Activated CD8-positive, alpha-beta memory T cell treated with anti-CD3 and anti-CD28 coated beads for 36 hours (primary cell): ENCODE measurements around the gene DGAT2L6. TPM values are rescaled to one million over a fixed set of nuclear protein-coding genes. Genes with fewer than 3 reads are reported as not detected.

Experiments
- CTCF ChIA-PET: fragments of 350-600 bp; sonication (Branson Sonifier 250); formaldehyde crosslinking; loops from one replicate; lab custom pipeline; 2021; ENCODE audit warnings: antibody characterized with exemption; lab: Charles Lee
- POLR2A ChIA-PET: fragments of 350-600 bp; sonication (Branson Sonifier 250); formaldehyde crosslinking; loops from one replicate; lab custom pipeline; 2021; ENCODE audit warnings: antibody characterized with exemption; lab: Charles Lee
- total RNA-seq, 2 experiments: library from RNA; stranded (reverse); gene quantifications; one replicate each; pipeline ENCODE4 v1.2.3, GENCODE V29; 2021

Gene DGAT2L6
- not detected for total RNA-seq

- ChIA-PET POLR2A (no interaction called here), CTCF (no interaction called here)
Measured at GRCh38 chrX:70176938-70177533, at the start of gene DGAT2L6. Gene DGAT2L6 (plus strand): TSS chrX:70177483. CDS start chrX:70177583, 100 bp downstream.

- ChIA-PET CTCF (interaction anchor here (0.6 kb wide), 1 partner anchor 14 kb away, joined by 3 read pairs; no protein-coding TSS in a partner anchor), POLR2A (no interaction called here)
Measured at GRCh38 chrX:70128071-70128470, 49.2 kb upstream of the DGAT2L6 start.

DNA sequence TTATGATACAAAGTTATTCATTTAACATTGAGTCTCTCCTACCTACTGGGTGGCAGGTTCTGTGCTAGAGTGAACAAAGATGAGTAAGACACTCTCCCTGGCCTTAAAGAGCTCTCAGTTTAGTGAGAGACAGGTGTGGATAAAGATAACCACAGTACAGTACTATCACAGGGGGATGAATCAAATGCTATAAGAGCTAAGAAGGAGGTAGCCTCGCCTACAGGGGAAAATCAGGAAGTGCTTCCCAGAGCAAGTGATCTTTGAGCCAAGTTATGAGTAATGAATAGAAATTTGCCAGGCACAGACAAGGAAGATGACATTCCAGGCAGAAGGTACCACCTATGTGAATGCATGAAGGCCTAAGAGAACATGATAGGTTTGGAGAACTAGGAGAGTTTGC is 47.5 kb upstream of the DGAT2L6 start:
- POLR2A ChIA-PET, result no interaction called here
- CTCF ChIA-PET, result no interaction called here

GRCh38 chrX:70132224-70132623 is 45.1 kb upstream of the DGAT2L6 start:
- POLR2A ChIA-PET, result no interaction called here
- CTCF ChIA-PET, result no interaction called here

- ChIA-PET CTCF (no interaction called here), POLR2A (no interaction called here)
Measured at GRCh38 chrX:70132877-70133302, 44.4 kb upstream of the DGAT2L6 start.

GRCh38 chrX:70133303-70134115 is 43.8 kb upstream of the DGAT2L6 start, which contains the start of gene IGBP1:
Gene IGBP1 (plus strand): TSS chrX:70133447. CDS start chrX:70133948, 501 bp downstream.
- POLR2A ChIA-PET, result interaction anchor here (0.5 to 1.0 kb wide), 3 partner anchors 104 to 318 kb away, joined by 3 to 8 read pairs (median 5); no protein-coding TSS in a partner anchor
- CTCF ChIA-PET, result no interaction called here

GRCh38 chrX:70134116-70134477 is 43.2 kb upstream of the DGAT2L6 start:
- ChIA-PET POLR2A (interaction anchor here (1.0 kb wide), 1 partner anchor 317 kb away, joined by 5 read pairs; no protein-coding TSS in a partner anchor), CTCF (no interaction called here)

- CTCF ChIA-PET, result interaction anchor here (0.7 kb wide), 1 partner anchor 32 kb away, joined by 5 read pairs; no protein-coding TSS in a partner anchor
- POLR2A ChIA-PET, result no interaction called here
Measured at GRCh38 chrX:70138622-70139021, 38.7 kb upstream of the DGAT2L6 start.

DNA sequence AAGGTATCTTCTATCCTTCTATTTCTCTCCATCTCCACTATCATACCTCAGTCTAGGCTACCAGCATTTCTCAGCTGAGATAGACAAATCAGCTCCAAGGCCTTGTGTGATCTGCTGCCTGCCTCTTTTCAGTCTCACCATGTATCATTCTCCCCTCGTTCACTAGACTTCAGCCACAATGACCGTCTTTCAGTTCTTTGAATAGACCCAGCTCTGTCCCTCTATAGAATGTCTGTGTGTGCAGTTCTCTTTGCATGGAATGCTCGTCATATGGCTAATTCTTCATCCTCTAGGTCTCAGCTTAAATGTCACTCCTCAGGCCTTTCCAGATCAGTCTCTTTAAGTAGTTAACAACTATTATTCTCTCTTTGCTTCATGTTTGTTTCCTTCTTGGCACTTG is 37.5 kb upstream of the DGAT2L6 start:
- POLR2A ChIA-PET, result no interaction called here
- CTCF ChIA-PET, result no interaction called here

GRCh38 chrX:70141373-70141772 is 35.9 kb upstream of the DGAT2L6 start:
- ChIA-PET CTCF (no interaction called here), POLR2A (no interaction called here)

GRCh38 chrX:70166601-70167590 is 10.4 kb upstream of the DGAT2L6 start:
- CTCF ChIA-PET, result interaction anchor here (1.7 kb wide), 1 partner anchor 28 kb away, joined by 4 read pairs; no protein-coding TSS in a partner anchor
- POLR2A ChIA-PET, result no interaction called here

DNA sequence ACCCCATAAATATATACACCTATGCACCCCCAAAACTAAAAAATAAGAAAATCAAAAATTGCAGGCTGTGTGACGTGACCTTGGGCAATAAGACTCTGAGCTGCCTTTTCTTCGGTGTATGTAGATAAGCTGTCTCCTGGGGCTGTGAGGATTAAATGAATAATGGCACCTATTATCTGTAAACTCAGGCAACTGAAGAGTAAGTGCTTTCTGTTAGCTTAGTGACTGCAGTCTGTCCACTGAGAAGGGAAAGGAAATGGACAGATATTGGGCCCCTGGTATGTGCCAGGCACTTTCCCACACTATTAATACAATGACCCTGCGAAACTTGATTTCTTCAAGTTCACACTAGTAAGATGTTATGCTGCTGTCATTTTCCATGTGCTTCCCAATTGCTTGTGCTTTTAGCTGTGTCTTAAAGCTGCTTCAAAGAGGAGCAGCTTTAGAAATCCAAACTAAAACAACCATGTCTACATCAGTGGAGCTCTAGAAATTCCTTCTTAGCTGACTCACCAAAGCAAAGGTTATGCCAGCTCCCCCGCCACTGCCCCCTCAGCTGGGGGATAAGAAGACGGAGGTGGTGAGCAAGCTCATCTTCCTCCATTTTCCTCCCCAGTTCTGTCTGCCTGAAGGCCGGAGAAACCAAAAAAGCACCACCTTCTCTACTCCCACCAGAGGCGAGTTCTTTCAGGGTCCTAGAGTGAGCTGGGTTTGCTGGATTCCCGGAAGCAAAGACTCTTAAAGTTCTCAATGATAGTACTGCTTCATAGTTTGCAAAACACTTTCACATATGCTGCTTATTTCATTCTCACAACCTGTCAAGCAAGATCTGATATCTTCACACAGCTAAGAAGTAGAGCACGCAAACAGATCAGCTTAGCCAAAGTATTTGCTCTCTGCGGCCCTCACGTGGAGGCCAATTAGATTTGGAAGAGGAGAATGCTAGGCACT is 8.8 kb upstream of the DGAT2L6 start:
- ChIA-PET POLR2A (no interaction called here), CTCF (interaction anchor here (1.7 kb wide), 1 partner anchor 26 kb away, joined by 4 read pairs; no protein-coding TSS in a partner anchor)

GRCh38 chrX:70169281-70169680 is 8.0 kb upstream of the DGAT2L6 start:
- ChIA-PET POLR2A (interaction anchor here (0.6 kb wide), 1 partner anchor 157 kb away, joined by 3 read pairs; no protein-coding TSS in a partner anchor), CTCF (no interaction called here)

DNA sequence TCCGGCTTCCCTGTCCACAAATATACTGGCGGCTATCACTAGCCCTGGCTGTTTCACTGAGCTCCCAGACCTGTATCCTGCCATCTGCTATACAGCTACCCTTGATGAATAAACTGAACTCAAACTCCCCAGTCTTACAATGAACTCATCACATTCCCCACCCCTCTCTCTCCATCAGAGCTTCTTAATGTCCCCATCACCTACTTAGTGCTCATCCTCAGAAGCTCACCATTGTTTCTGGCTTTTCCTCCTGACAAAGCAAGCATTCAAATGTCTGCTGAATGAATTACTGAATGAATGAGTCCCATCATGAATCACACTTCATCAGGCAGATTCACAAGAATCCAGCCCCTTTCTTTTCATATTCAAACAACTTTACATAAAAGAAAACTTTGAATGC is 5.7 kb upstream of the DGAT2L6 start:
- ChIA-PET POLR2A (no interaction called here), CTCF (no interaction called here)

GRCh38 chrX:70172221-70172620 is 5.1 kb upstream of the DGAT2L6 start:
- ChIA-PET POLR2A (no interaction called here), CTCF (no interaction called here)

DNA sequence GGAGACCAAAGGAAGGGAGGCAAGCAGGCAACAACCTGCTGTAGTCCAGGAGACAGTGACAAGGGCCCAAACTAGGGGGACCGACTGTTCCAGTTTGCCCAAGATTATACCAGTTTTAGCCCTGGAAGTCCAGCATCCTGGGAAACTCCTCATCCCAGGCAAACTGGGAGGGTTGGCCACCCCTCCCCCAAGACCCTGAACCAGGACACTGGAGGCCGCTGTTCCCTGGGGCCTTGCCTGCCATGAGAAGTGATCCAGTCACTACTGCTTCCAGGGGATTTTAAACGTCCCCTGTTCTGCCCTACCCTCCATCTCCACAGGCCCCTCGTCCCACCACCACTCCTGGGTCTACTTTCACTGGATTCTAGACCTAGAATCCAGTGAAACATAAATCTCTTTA is 4.3 kb upstream of the DGAT2L6 start:
- CTCF ChIA-PET, result no interaction called here
- POLR2A ChIA-PET, result no interaction called here

DNA sequence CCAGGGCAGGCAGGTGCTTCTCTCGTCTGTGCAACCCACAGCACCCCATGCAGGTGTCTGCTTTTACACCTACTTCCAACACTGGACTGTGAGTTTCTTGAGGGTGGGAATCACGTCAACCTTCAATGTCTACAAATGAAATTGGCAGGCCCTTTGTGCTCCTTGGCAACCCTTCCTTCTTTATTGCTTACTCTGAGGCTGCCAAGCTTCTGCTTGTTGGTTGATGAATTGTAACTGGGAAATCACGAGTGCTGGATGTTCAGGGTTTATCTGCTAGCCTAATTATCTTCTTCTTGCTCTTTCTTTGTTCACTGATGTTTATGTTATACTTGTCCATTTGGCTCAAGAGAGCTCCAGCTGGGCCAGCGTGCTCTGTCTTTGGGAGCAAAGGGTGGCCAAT is 2.5 kb upstream of the DGAT2L6 start:
- ChIA-PET CTCF (no interaction called here), POLR2A (no interaction called here)

DNA sequence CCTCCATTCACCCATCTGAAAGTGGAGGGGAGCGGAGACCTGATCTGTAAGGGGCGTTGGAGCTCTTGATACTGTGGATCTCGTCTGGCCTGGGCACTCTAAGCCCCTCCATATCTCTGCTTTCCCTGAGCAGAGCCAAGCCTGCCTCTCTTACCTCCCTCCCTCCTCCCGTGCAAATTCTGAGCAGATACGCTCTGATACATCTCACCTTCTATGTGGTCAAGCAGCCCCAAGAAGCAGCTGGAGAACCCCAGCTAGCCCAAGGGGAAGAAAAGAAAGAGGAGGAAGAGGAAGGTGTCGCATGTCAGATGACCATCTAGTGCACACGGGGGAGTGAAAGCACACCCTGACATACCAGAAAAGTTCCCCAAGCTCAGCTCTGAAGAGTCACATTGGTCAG is 1.9 kb upstream of the DGAT2L6 start:
- CTCF ChIA-PET, result no interaction called here
- POLR2A ChIA-PET, result no interaction called here
